ENCODE measurements around the gene EXOSC5. TPM values are rescaled to one million over a fixed set of nuclear protein-coding genes. Genes with fewer than 3 reads are reported as not detected.
A peak's percentile ranks its signal among the peaks of the same experiment; 100 is the strongest.

EXOSC5 gene
- total and polyA plus RNA-seq, 2 of the 13 experiments (the other 11 are each of a cell fraction or from before 2014, with no cell fraction given), result 24.1 to 26.5 TPM

DNA sequence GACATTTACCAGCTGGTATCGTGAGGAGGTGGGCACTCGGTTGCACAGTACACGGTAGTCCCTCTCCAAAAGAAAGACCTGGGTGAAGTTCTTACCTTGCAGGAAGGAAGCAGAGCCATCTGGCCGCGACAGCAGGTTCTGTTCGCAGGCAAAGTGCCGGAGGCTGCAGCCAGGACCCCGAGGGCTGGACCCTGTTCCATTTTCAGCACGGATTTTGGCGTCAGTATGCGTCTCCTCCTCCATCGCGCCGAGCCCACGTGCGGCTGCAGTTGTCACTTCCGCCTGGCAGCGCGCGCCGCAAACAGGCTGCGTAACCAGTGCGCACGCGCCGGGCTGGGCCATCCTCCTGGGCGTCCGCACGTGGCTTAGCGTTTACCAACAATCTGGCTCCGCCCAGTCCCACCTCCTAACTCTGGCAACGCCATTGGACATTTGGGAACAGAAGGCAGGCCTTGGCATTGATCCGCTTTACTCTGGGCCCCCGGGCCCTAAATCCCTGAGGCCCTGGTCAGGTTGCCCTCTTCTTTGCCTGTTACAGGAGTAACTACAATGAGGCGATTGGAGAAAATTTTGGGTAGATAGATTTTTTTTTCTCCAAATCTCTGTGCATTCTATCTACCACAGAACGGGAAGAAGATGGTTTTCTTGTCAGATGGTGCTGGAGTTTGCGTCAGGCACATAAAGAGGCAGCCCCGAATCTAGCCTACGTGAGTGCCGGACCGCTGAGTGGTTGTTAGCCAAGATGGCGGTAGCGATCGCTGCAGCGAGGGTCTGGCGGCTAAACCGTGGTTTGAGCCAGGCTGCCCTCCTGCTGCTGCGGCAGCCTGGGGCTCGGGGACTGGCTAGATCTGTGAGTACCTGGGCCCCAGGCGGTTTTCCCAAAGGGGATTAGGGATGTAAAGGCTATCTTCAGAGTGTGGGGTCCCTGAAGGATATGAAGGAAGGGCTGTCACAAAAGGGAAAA, at the start of gene EXOSC5, which contains the start of gene BCKDHA (continued):
- TF ChIP-seq, protein P1, sequence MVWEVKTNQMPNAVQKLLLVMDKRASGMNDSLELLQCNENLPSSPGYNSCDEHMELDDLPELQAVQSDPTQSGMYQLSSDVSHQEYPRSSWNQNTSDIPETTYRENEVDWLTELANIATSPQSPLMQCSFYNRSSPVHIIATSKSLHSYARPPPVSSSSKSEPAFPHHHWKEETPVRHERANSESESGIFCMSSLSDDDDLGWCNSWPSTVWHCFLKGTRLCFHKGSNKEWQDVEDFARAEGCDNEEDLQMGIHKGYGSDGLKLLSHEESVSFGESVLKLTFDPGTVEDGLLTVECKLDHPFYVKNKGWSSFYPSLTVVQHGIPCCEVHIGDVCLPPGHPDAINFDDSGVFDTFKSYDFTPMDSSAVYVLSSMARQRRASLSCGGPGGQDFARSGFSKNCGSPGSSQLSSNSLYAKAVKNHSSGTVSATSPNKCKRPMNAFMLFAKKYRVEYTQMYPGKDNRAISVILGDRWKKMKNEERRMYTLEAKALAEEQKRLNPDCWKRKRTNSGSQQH (CRISPR knock-in tag; IDR thresholded peaks at IDR 0.05; ENCODE audit: low read depth), result peak; percentile 86
- no peak for TF ChIP-seq NR2F1 (CRISPR knock-in tag; IDR thresholded peaks at IDR 0.05)
- TF ChIP-seq TAF1 (CRISPR knock-in tag; IDR thresholded peaks at IDR 0.05), result peak; percentile 71
- TF ChIP-seq, protein P2, sequence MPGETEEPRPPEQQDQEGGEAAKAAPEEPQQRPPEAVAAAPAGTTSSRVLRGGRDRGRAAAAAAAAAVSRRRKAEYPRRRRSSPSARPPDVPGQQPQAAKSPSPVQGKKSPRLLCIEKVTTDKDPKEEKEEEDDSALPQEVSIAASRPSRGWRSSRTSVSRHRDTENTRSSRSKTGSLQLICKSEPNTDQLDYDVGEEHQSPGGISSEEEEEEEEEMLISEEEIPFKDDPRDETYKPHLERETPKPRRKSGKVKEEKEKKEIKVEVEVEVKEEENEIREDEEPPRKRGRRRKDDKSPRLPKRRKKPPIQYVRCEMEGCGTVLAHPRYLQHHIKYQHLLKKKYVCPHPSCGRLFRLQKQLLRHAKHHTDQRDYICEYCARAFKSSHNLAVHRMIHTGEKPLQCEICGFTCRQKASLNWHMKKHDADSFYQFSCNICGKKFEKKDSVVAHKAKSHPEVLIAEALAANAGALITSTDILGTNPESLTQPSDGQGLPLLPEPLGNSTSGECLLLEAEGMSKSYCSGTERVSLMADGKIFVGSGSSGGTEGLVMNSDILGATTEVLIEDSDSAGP (CRISPR knock-in tag; IDR thresholded peaks at IDR 0.05; ENCODE audit: borderline replicate concordance), result peak; percentile 89; the same call in 1 of the 2 replicates
- peak; percentile 64 for TF ChIP-seq TEAD3 (CRISPR knock-in tag; optimal IDR thresholded peaks at IDR 0.05; ENCODE audit: borderline replicate concordance)
- TF ChIP-seq, protein P3, sequence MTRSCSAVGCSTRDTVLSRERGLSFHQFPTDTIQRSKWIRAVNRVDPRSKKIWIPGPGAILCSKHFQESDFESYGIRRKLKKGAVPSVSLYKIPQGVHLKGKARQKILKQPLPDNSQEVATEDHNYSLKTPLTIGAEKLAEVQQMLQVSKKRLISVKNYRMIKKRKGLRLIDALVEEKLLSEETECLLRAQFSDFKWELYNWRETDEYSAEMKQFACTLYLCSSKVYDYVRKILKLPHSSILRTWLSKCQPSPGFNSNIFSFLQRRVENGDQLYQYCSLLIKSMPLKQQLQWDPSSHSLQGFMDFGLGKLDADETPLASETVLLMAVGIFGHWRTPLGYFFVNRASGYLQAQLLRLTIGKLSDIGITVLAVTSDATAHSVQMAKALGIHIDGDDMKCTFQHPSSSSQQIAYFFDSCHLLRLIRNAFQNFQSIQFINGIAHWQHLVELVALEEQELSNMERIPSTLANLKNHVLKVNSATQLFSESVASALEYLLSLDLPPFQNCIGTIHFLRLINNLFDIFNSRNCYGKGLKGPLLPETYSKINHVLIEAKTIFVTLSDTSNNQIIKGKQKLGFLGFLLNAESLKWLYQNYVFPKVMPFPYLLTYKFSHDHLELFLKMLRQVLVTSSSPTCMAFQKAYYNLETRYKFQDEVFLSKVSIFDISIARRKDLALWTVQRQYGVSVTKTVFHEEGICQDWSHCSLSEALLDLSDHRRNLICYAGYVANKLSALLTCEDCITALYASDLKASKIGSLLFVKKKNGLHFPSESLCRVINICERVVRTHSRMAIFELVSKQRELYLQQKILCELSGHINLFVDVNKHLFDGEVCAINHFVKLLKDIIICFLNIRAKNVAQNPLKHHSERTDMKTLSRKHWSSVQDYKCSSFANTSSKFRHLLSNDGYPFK (CRISPR knock-in tag; IDR thresholded peaks at IDR 0.05; ENCODE audit: borderline replicate concordance), result peak; percentile 99
- TF ChIP-seq ZFY (CRISPR knock-in tag; IDR thresholded peaks at IDR 0.05), result peak; percentile 69
- TF ChIP-seq, protein P4, sequence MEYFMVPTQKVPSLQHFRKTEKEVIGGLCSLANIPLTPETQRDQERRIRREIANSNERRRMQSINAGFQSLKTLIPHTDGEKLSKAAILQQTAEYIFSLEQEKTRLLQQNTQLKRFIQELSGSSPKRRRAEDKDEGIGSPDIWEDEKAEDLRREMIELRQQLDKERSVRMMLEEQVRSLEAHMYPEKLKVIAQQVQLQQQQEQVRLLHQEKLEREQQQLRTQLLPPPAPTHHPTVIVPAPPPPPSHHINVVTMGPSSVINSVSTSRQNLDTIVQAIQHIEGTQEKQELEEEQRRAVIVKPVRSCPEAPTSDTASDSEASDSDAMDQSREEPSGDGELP (IDR thresholded peaks at IDR 0.05; ENCODE audit: borderline replicate concordance, low read depth), result no peak
- TF ChIP-seq SAFB2 (CRISPR knock-in tag; IDR thresholded peaks at IDR 0.05; ENCODE audit: borderline replicate concordance, low read depth), result peak; percentile 62; the same call in 1 of the 2 replicates
- TF ChIP-seq MBNL3 (CRISPR knock-in tag; conservative IDR thresholded peaks at IDR 0.05), result no peak
- TF ChIP-seq MZF1 (CRISPR knock-in tag; IDR thresholded peaks at IDR 0.05; ENCODE audit: borderline replicate concordance), result no peak
- TF ChIP-seq TBP (CRISPR knock-in tag; IDR thresholded peaks at IDR 0.05), result no peak
- TF ChIP-seq TCF7L2 (IDR thresholded peaks at IDR 0.05; ENCODE audit: low read depth, low read length), result no peak
- TF ChIP-seq ZNF746 (CRISPR knock-in tag; IDR thresholded peaks at IDR 0.05), result peak; percentile 56; the same call in 1 of the 2 replicates
- no peak for TF ChIP-seq SOX13 (IDR thresholded peaks at IDR 0.05)
- peak in 1 of 2 experiments; percentile 25; a peak in 2 of 4 replicates for TF ChIP-seq SOX13 (CRISPR knock-in tag; conservative IDR thresholded peaks at IDR 0.05 in 1 of 2, IDR thresholded peaks at IDR 0.05 in 1 of 2)
- no peak for TF ChIP-seq ZNF782 (CRISPR knock-in tag; IDR thresholded peaks at IDR 0.05; ENCODE audit: borderline replicate concordance)
- TF ChIP-seq HNRNPK (IDR thresholded peaks at IDR 0.05; ENCODE audit: low read depth, low read length, poor library complexity, severe bottlenecking), result no peak
